Neural cell (in vitro differentiated cells): ENCODE results near the gene STX8. TPM values are rescaled to one million over a fixed set of nuclear protein-coding genes. Genes with fewer than 3 reads are reported as not detected.

Experiments used
- H2AFZ ChIP-seq: fragments of 200-600, 300-800 bp; sonication (generic), shearing (Covaris generic); 2 replicates; pipeline ENCODE4 v1.6.0; 2014; ENCODE audit warnings: low read depth, mild to moderate bottlenecking, antibody characterized with exemption, low read length, moderate library complexity
- H3F3A ChIP-seq: fragments of 200-600 bp; shearing (Covaris generic); 2 replicates; pipeline ENCODE4 v1.6.1; 2016; ENCODE audit warnings: mild to moderate bottlenecking, moderate library complexity, mixed read lengths, antibody characterized with exemption, low read length; ENCODE audit not compliant: insufficient read depth, poor library complexity, severe bottlenecking
- H3K27ac ChIP-seq: fragments of 200-600, 300-800 bp; sonication (generic), shearing (Covaris generic); 2 replicates; pipeline ENCODE4 v1.5.1; 2014; ENCODE audit warnings: mild to moderate bottlenecking, low read length, moderate library complexity
- H3K27me3 ChIP-seq: fragments of 300-800, 200-600 bp; sonication (generic), shearing (Covaris generic); 2 replicates; pipeline ENCODE4 v1.6.0; 2014; ENCODE audit warnings: mild to moderate bottlenecking, low read depth, low read length, moderate library complexity; ENCODE audit not compliant: insufficient read depth
- H3K36me3 ChIP-seq: fragments of 300-800, 200-600 bp; sonication (generic), shearing (Covaris generic); 2 replicates; pipeline ENCODE4 v1.5.1; 2014; ENCODE audit warnings: mild to moderate bottlenecking, antibody characterized with exemption, low read length, moderate library complexity; ENCODE audit not compliant: insufficient read depth
- H3K4me2 ChIP-seq: fragments of 300-800, 200-600 bp; sonication (generic), shearing (Covaris generic); 2 replicates; pipeline ENCODE4 v1.6.0; 2014; ENCODE audit warnings: mild to moderate bottlenecking, low read length
- H3K4me3 ChIP-seq: fragments of 300-800, 200-600 bp; sonication (generic), shearing (Covaris generic); 2 replicates; pipeline ENCODE4 v1.5.1; 2014; ENCODE audit warnings: mild to moderate bottlenecking, low read length, moderate library complexity
- H3K79me2 ChIP-seq: fragments of 200-600 bp; shearing (Covaris generic); replicated peaks from 2 replicates; pipeline ENCODE4 v1.6.0; 2014; ENCODE audit warnings: mild to moderate bottlenecking, low read length, moderate library complexity; ENCODE audit not compliant: insufficient read depth
- H3K9ac ChIP-seq: fragments of 300-800, 200-600 bp; sonication (generic), shearing (Covaris generic); 2 replicates; pipeline ENCODE4 v1.6.1; 2016; ENCODE audit warnings: mild to moderate bottlenecking, low read length, mixed read lengths
- H3K9me2 ChIP-seq: fragments of 200-600 bp; shearing (Covaris generic); 2 replicates; pipeline ENCODE4 v1.6.1; 2016; ENCODE audit warnings: mild to moderate bottlenecking, low read length, mixed read lengths; ENCODE audit not compliant: insufficient read depth
- H3K9me3 ChIP-seq: fragments of 200-600, 300-800 bp; sonication (generic), shearing (Covaris generic); 2 replicates; pipeline ENCODE4 v1.6.1; 2016; ENCODE audit warnings: mild to moderate bottlenecking, mixed run types, low read length, moderate library complexity, mixed read lengths
- H4K20me1 ChIP-seq: fragments of 200-600 bp; shearing (Covaris generic); 2 replicates; pipeline ENCODE4 v1.6.1; 2016; ENCODE audit warnings: mild to moderate bottlenecking, mixed run types; ENCODE audit not compliant: insufficient read depth
- CTCF ChIP-seq: fragments of 450-650 bp; IDR thresholded peaks from 2 replicates; pipeline ENCODE4 v1.5.1; 2014; ENCODE audit warnings: antibody characterized with exemption, mild to moderate bottlenecking, moderate library complexity; ENCODE audit not compliant: poor library complexity, severe bottlenecking
- EP300 ChIP-seq: fragments of 450-650 bp; conservative IDR thresholded peaks from 2 replicates; pipeline ENCODE4 v1.6.1; 2014; ENCODE audit warnings: antibody characterized with exemption, mild to moderate bottlenecking, moderate library complexity; ENCODE audit not compliant: poor library complexity, severe bottlenecking
- EZH2 ChIP-seq: fragments of 200-600, 300-800 bp; shearing (Covaris generic), sonication (generic); IDR thresholded peaks from 2 replicates; pipeline ENCODE4 v1.6.1; 2014; ENCODE audit warnings: antibody characterized with exemption, low read length, borderline replicate concordance, mild to moderate bottlenecking; ENCODE audit not compliant: insufficient read depth, poor library complexity, severe bottlenecking
- MXI1 ChIP-seq: fragments of 450-650 bp; conservative IDR thresholded peaks from 2 replicates; pipeline ENCODE4 v1.6.1; 2014; ENCODE audit warnings: antibody characterized with exemption, mild to moderate bottlenecking; ENCODE audit not compliant: poor library complexity, severe bottlenecking
- POLR2AphosphoS5 ChIP-seq: IDR thresholded peaks from 2 replicates; pipeline ENCODE4 v1.6.1; 2012
- RAD21 ChIP-seq: fragments of 450-650 bp; conservative IDR thresholded peaks from 2 replicates; pipeline ENCODE4 v1.6.1; 2014; ENCODE audit warnings: antibody characterized with exemption, mild to moderate bottlenecking, moderate library complexity
- REST ChIP-seq: IDR thresholded peaks from 2 replicates; pipeline ENCODE4 v1.6.1; 2012; ENCODE audit warnings: borderline replicate concordance
- SMC3 ChIP-seq: fragments of 450-650 bp; conservative IDR thresholded peaks from 2 replicates; pipeline ENCODE4 v1.6.1; 2014; ENCODE audit warnings: antibody characterized with exemption, mild to moderate bottlenecking, moderate library complexity; ENCODE audit not compliant: poor library complexity
- TAF1 ChIP-seq: IDR thresholded peaks from 2 replicates; pipeline ENCODE4 v1.6.1; 2012; ENCODE audit warnings: low read depth
- polyA plus RNA-seq: library from polyadenylated mRNA; depleted of rRNA; stranded (reverse); fragments of >200 nt; gene quantifications from 2 replicates; pipeline ENCODE4 v1.2.3, GENCODE V29; 2014

STX8 gene
- polyA plus RNA-seq, 1 donor from 2014 or later = 100 TPM

GRCh38 chr17:9241774-9242496, 333.7 kb downstream of the STX8 start:
- Histone ChIP-seq H4K20me1 (no peaks in the 10 kb centered on the region), H2AFZ (no peak overlapping the region), H3K27me3 (no peaks in the 10 kb centered on the region), H3K9me2 (no peaks in the 10 kb centered on the region), H3K4me2 (no peak overlapping the region), H3K27ac (no peak overlapping the region), H3K36me3 (no peaks in the 10 kb centered on the region), H3K9me3 (no peaks in the 10 kb centered on the region), H3K79me2 (no peaks in the 10 kb centered on the region), H3F3A (no peaks in the 10 kb centered on the region), H3K4me3 (no peak overlapping the region), H3K9ac (no peak overlapping the region)
- no peak for TF ChIP-seq REST
- no peak for TF ChIP-seq MXI1
- TF ChIP-seq EZH2 = no peak
- no peak for TF ChIP-seq TAF1
- no peak for TF ChIP-seq EP300
- no peak for TF ChIP-seq CTCF

- Histone ChIP-seq H3K4me2 (no peak overlapping the region), H3F3A (no peaks in the 10 kb centered on the region), H3K9ac (no peak overlapping the region), H2AFZ (no peak overlapping the region), H3K9me3 (no peaks in the 10 kb centered on the region), H4K20me1 (no peaks in the 10 kb centered on the region), H3K9me2 (no peaks in the 10 kb centered on the region), H3K27ac (no peak overlapping the region), H3K36me3 (no peaks in the 10 kb centered on the region), H3K79me2 (no peaks in the 10 kb centered on the region), H3K4me3 (no peak overlapping the region), H3K27me3 (no peaks in the 10 kb centered on the region)
- TF ChIP-seq RAD21 = no peak
- no peak for TF ChIP-seq CTCF
- no peak for TF ChIP-seq MXI1
- no peak for TF ChIP-seq EP300
- TF ChIP-seq REST = no peak
- TF ChIP-seq SMC3 = no peak
- TF ChIP-seq POLR2AphosphoS5 = no peak
- no peak for TF ChIP-seq EZH2
- TF ChIP-seq TAF1 = no peak
These were observed 334.3 kb downstream of the STX8 start for GRCh38 chr17:9241371-9241712.
